Measurements from ENCODE around the gene TMEFF2.

DNA sequence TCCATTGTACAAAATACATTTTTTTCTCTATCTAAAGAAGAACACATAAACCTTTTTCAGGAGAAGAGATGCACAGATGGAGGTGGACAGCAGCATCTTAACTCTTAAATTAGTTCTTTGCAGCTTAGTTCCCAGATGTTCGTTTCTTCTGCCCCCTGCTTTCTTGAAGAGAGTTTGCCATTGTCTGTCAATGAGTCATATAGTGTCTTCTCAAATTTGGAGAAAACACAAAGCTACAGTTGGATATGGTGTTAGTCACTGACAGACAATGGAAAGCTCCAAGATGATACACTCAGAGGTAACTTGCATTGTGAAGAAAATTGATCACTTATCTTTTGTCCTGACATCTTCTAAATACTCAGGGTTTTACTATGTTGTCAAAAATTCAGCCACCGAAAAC lies 48.8 kb upstream of the TMEFF2 start:
- TF ChIP-seq BCL11A (IDR thresholded peaks at IDR 0.05; ENCODE audit: low read depth in 2 of 2, low read length in 2 of 2) (no peak), JUND (IDR thresholded peaks at IDR 0.05; ENCODE audit: low read length) (no peak), SRF (IDR thresholded peaks at IDR 0.05; ENCODE audit: low read depth, low read length) (no peak)

Data from H1 (cell line).